ENCODE measurements around the gene LHPP.
A peak's percentile ranks its signal among the peaks of the same experiment; 100 is the strongest.
"Not testable (repeated sequence)": the region's sequence is repeated elsewhere in the genome, so short reads cannot be mapped to it uniquely, and the experiment has no call there.

Gene LHPP

DNA sequence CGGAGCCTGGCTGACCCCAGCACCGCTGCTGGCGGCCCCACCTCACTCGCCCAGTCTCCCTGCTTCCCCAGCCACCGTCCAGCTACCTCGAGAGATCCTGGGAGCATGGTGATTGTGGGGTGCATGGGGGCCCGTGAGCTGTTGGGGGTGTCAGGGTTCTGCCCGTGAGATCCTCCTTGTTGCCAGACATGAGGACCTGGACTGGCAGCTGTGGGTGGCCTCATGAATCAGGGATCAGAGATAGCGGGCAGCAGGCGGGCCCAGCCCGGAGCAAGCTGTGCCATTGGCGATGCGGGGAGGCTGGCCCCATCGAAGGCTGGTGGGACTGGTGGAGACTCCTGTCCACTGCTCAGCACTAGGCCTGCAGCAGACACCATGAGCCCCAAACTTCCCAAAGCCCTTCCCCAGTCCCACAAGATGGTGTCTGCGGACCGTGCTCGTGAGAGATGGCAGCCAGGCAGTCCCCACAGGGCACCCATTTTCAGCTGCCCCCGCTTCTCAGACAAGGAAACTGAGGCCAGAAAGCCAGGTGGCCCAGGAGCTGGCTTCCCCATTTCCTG, 75.6 kb downstream of the LHPP start:
- no peak for DNase-seq (ENCODE audit: low spot score)

DNA sequence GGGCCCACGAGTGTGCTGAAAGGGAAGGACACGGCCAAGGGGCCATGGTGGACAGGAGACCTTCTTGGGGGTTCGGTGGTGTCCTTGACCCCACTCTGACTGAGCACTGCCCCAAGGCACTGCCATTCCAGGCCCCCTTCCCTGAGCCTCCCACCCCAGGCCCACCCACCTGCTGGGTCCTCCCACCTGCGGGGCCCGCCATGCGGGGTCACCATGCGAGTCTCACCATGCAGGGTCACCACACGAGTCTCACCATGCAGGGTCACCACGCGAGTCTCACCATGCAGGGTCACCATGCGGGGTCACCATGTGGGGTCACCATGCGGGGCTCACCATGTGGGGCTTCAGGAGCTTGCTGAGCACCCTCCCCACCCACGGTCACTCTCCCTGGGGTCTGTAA, 76.3 kb downstream of the LHPP start:
- DNase-seq (ENCODE audit: low spot score) = no peak

DNA sequence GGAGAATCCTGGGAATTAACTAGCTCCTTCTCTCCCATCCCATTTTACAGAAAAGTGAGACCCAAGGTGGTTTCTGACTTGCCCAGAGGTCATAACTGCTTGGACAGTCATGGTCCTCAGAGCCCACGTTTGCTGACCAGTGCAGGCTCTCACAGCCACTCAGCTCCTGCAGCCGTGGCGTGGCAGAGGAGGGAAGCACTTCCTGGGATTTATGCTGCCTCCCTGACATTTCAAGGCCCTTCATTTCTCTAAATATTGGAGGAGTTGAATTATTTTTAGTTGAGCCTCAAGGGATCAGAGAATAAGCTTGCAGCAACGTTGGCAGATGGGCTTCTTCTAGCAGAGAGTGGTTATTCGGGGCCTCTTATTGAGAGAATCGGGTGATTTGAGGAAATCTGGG, 77.1 kb downstream of the LHPP start:
- DNase-seq (ENCODE audit: low spot score) = no peak

DNA sequence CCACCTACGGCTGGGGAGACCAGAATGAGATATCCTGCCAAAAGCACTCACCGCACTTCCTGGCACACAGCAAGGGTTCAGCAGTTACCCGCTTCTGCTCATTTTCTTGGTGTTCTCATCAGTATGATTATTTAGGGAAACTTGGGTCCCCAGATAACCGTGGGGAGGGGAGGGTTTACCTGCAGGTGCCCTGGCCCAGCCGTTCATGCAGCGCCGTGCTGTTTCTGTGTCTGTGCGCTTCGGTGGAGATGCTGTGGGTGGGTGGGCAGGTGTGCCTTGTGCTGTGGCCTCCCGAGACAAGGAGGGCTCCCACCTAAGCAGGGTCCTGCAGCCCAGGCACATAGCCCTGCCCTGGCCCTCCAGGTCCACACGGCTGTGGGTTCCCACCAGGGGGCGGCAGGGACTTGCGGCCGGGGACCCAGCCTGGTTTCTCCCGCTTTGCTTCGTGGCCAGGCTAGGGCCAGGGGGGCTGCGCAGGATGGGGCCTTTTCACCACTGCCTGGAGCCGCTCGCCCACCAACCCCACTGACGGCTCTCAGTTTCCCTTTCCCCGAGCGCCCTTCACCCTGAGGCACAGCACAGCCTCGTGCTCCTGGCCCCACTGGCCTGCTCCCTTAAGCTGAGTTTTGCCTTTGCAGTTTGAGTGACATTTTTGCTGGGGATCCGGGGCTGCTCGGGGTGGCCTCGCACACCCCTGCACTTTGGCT, 78.5 kb downstream of the LHPP start:
- DNase-seq (ENCODE audit: low spot score) = peak; percentile 42

DNA sequence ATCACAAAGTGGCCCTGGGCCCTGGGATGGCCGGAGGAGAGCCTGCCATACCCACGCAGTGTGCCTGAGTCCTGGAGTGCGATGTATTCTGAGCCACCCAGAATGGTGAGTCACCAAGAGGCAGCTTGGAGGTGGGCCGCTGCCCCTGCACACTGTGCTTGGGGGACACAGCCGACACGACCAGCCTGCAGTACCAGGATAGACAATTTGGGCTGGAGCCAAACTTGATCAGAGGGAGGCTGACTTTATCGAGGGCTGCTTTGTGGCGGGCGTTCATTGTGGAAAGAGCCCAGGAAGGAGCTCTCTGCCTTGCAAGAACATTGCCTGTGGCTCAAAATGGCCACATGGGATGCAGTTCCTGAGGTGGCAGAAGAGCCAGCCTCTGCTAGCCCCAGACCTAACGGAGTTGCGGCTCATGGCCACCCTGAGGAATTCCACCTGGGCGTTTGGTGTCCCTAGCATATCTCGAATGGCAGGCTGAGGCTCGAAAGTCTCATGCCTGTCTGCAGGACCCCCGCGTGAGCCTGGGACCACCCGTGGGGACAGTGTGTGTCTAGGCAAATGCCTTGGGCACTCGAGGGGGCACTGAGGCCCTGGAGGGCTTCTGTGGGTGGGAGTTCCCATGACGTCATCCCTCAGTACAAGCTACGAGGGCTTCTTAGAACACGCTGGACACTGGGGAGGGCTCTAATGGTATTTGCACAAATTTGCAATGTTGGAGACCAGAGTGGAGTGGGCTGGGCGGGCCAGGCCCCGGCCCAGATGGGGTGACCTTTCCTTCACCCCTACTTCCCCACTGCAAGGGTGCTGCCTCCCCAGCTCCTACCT, 79.7 kb downstream of the LHPP start:
- no peak for DNase-seq (ENCODE audit: low spot score)

DNA sequence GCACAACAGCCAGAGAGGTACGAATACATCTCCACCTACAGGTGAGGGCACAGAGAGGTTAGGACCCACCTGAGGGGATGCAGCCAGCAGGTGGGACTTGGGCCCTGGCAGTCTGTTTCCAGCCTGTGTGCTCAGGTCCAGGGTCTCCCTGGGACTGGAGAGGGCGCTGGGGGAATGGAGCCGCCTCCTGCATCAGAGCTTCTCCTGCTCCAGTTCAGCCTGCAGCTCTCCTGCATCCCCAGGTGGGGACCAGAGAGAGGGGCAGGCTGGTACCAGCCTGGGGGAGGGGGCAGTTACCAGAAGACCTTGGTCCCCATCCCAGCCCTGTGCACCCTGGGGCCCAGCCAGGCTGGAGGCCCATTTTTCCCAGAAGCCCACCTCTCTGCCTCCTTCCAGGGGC, 80.7 kb downstream of the LHPP start:
- DNase-seq (ENCODE audit: low spot score) = no peak

DNA sequence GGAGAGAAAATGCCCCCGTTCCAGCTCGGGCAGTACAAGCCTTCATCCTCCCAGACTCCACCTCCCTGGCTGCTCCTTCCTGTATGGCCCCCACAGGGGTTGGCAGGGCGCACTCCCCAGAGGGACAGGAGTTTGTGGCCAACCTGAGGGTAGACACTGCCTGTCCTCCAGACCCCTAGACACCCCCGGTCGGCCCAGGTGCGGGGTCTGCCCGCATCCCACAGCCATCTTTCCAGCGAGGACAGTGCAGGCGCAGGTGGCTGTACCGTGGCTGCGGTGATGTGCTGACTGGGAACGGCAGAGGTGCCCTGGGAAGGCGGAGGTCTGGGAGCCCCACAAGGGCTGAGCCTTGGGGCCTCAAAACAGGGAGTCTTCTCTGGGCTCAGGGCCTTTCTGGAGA, 81.5 kb downstream of the LHPP start:
- DNase-seq (ENCODE audit: low spot score) = no peak

DNA sequence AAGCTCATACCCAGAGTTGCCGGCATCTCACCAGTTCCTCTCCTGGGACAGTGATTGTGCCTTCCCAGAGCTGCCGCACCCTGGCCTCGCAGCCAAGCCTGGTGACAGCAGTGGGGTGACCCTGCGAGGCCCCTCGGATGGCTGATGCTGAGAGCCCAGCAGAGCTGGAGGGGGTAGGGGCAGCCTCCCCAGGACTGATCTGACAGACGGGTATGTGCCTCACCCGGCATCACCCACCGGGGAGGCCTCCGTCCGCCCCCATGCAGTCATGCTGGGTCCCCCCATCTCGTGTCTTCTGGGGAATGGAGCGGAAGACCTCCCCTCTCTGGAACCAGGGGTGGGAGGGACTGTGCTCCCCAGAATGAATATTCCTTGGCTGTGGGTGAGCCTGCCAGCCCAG, 82.3 kb downstream of the LHPP start:
- no peak for DNase-seq (ENCODE audit: low spot score)

DNA sequence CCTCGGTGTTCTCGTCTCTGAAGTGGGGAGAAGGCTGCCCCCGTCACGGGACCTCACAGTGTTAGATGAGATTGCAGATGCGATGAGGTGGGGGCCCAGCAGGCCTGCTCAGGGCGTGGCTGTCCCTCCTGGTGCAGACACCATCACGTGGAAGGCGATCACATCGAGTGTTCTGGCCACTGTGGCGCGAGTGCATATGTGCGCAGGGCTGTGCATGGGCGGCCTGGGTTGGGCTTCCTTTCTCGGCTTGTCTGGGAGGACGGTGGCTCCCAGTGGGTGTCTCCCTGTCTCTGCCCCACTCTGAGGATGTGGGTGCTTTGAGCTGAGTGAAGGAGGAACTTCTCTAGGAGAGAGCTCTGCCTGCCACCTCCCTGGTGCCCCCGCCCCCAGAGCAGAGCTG, 83.1 kb downstream of the LHPP start:
- no peak for DNase-seq (ENCODE audit: low spot score)

DNA sequence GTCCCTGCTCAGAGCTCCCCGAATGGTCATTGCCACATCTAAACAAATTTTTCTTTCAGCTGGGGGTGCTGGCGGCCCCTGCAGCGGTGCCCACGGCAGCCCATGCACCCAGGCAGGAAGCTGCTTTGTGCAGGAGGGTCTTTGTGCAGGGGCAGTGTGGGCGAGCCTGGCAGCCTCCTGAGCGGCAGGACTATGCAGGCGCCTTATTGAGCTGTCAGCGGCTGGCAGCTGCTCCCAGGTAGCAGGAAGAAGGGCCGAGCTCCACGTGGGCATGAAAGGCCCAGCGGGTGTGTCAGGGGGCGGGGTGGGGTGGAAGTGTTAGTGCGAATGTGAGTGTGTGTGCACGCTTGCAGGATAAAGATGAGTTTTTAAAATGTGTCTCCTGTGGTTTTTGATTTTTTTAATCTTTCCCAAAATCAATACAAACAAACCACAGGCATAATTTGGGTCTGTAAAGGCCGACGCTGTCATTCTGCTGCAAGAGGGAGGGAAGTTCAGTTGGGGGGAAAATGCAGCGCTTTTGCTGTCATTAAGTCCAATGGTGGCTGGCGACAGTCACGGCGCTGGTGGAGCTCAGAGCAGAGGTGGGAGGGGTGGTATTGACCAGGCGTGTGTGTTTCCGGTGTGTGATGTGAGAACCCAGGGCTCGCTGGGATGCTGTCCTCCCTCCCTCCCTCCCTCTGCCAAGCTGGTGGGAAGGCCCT, 83.9 kb downstream of the LHPP start:
- no peak for DNase-seq (ENCODE audit: low spot score)

DNA sequence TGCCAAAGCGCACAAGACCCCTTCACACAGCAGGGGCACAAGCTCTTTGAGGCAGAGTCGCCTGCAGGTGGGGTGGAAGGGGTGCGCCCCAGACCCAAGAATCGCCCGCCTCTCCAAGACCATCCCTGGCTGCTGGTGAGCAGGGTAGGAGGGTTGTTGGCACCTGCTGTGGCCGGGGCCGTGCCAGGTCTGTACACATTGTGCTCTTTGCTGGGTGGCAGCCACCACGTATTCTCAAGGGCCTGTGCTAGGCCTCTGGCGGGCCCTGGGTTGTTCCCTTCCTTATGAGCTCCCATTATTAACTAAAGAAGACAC, 84.4 kb downstream of the LHPP start:
- no peak for DNase-seq (ENCODE audit: low spot score)

DNA sequence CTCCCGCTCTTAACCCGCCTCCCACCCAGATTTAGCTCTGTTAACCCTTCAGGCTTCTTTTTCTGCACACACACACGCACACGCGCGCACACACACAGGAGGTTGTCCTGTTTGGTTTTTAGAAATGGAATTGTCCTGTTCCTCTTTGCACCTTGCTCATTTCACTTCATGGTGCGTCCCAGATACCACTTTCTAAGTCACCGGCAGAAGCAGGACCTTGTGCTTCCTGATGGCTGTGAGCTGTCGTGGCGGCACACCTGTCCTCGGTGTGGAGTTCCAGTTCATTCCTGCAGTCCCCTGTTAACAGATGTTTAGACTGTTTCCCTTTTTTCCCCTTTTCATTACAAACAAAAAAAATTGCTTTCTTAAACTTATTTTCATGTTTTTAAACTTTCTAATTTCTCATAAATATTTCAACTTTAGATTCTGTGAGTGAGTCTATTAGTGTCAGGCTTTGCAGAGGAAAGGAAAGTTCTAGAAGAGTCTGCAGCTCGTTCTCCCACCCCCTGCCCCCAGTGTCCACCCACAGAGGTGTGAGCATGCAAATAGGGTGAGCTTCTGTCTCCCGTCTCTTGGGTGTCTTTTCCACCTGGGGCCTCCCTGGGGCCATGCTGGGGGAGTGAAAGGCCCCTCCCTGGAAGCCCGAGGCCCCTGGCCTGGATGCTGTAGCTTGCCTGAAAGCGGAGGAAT, 85.5 kb downstream of the LHPP start:
- DNase-seq (ENCODE audit: low spot score) = no peak

DNA sequence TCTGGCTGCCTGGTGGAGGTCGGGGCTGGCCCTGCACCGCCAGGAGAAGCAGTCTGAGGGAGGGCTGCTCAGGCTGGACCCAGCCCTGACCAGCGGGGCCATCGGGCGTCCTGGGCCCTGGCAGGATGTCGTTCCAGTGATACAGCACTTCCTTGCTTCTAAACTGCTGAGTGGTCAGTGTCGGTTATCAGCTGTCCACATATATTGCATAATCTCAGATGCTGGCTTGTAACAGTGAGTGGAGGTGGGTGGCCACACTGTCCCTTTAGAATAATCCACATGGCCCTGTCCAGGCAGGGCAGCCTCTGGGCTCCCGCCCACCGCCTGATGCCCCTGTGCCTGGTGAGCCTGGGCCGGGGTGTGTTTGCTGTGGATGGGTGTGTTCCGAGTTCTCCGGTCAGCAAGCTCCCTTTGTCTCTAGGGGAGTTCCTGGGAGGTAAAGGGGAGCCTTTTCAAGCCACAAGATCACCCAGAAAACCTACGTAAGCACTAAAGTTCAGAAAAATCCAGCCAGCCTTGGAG, 86.1 kb downstream of the LHPP start:
- no peak for DNase-seq (ENCODE audit: low spot score)

DNA sequence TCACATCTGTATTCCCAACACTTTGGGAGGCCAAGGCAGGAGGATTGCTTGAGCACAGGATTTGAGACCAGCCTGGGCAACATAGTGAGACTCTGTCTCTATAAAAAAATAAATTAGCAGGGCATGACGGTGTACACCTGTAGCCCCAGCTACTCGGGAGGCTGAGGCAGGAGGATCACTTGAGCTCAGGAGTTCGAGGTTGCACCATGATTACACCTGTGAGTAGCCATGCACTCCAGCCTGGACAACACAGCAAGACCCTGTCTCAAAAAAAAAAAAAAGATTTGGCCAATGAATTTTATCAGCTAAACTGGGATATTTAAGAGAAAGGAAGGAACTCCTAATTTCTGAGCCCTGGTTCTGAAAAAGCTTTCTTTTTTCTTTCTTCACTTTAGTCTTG, 87.5 kb downstream of the LHPP start:
- DNase-seq (ENCODE audit: low spot score) = not testable (repeated sequence)

DNA sequence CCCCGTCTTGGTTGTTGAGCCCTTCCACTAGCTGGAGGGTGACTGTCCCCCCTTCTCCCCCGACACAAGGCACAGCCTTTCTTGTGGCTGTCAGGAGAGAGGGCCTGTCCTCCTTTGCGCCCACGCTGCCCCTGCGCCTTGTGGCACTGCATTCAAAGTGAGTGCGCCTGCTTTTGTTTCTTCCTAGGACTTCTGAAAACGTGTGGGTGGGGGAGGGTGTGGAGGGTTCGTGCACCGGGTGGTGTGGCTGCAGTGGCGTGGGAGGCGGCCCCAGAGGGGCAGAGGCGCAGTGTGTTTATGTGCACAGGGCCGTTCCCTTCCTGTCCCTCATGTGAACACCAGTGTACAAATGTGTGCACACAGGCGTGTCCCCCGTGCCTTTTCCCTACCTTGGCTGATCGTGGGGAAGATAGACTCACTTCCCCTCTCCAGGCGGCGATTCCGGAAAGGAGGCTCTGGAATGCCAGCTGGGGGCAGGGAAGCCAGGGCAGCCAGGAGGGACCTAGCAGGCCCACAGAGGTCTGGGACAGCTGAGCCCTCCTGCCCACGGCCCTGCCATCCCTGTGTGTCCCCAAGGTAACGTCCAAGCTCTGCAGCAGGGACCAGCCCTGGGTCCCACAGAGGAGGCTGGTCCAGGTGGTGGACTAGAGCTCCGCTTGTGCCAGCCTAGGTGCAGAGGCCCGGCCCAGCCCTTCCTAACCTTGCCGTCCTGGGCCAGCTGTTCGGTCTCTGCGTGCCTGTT, 88.8 kb downstream of the LHPP start:
- DNase-seq (ENCODE audit: low spot score) = no peak

DNA sequence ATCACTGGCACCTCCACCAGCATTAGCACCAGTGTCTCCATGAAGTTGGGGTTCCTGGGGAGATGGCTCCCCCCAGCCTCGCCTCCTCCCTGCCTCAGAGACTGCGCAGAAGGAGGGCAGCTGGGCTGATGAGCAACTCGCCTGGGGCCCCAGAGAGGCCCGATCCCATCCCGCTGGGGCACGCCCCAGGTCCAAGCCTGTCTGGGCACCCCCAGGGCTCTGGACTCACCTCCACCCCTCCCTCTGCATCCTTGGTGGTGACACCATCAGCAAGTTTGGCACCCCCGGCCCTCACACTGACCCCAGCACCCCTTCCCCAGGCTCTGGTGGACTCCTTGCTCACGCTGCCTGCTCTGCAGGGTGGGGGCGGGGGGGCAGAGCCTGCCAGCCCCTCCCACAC, 89.5 kb downstream of the LHPP start:
- no peak for DNase-seq (ENCODE audit: low spot score)

DNA sequence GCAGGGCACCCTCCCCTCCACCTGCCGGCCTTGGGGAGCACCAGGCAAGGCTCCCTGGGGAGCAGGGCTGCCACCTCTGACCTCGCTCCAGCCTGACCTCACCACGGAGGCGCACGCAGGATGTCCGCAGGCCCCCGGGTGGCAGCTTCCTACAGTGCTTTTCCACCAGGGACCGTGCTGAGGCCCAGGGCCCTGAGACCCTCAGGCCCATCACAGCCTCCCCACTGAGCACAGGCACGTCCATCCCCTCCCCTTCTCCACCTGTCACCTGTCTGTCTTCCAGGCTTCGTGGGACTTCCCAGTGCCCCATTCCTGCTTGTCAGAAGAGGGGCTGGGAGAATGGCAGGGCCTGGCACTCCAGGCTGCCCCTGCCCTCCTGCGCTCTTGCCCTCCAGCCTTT, 90.1 kb downstream of the LHPP start:
- no peak for DNase-seq (ENCODE audit: low spot score)

DNA sequence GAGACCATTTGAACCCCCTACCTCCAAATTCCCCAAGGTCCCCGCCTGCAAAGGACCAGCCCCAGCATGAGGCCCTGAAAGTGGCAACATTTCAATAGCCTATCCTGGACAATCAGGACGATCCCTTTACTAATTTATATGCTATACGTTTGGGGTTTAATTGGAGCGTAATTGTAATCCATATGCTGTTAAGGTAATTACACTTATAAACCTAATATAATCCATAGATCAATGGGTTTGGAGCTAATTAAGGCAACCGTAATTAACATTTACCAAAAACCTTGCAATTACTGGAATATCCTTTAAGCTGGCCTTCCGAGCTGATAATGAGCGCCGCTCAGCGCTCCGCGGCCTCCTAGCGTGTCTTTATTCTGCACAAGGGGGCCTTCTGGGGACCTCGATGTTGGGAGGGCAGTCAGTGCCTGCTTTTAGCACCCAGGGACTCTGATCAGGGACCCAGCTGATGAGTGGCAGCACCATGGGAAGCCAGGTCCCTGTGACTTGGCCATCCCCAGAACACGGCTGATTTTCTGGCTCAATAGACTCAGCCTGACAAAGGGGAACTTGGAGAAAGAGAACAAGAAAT, 91.2 kb downstream of the LHPP start:
- DNase-seq (ENCODE audit: low spot score) = no peak

DNA sequence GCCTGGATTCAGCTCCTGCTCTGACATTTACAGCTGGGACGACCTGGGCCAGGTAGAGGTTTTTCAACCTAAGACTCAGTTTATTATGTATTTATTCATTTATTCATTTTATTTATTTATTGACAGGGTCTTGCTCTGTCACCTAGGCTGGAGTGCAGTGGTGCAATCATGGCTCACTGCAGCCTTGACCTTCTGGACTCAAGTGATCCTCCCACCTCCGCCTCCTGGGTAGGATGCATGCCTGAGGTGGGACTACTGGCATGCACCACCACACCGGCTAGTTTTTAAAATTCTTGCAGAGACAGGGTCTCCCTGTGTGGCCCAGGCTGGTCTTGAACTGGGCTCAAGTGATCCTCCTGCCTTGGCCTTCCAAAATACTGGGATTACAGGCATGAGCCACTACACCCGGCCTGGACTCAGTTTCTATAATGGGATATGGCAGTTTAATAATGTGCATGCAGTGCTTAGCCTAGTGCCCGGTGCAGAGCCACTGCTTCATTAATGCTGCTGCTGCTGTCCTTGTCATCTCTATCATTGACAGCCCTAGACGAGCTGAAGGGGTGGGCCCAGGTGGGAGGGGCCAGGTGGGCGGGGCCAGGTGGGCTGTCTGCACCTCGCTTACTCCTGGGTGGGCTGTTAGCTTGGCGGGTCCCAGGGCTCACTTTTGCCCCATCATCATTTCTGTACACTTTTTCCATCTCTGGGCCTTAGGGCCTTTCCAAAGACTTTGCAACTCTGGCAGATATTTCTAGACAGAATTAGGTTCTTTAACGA, 92.6 kb downstream of the LHPP start:
- DNase-seq (ENCODE audit: low spot score) = no peak

DNA sequence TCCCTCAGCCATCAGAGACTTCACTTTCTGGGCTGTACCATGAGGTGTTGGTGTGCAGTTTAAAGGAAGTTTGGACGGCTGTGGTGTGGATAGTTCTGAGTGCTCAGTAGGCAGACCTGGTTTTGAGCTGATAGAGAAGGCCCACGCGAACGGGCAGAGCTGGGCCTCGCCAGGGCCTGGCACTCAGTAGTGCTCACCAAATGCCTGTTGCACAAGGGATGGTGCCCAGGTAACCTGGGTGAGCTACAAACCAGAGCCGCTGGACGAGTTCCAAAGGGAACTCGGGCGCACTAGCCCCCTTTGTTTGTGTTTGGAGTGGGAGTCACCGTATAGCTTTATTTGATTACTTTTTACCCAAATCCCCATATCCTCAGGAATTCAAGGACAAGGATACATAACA, 95.5 kb downstream of the LHPP start:
- no peak for DNase-seq (ENCODE audit: low spot score)

All from kidney capillary endothelial cell (primary cell).